Fibroblast of skin of left quadriceps (primary cell): ENCODE measurements around the gene XRRA1.
"Not testable (repeated sequence)": the region's sequence is repeated elsewhere in the genome, so short reads cannot be mapped to it uniquely, and the experiment has no call there.

Source experiments
- DNase-seq, 2 experiments: peaks; one replicate each; pipeline ENCODE4 v3.0.0-alpha.2; 2013; ENCODE audit warnings: low read depth in 2 of 2

Gene XRRA1

GRCh38 chr11:74837191-74837590 lies 111.7 kb downstream of the XRRA1 start:
- DNase-seq: no peak

- no peak for DNase-seq
Measured at GRCh38 chr11:74826901-74827300, 122.0 kb downstream of the XRRA1 start.

GRCh38 chr11:74825596-74825995 lies 123.3 kb downstream of the XRRA1 start:
- not testable (repeated sequence) for DNase-seq

GRCh38 chr11:74824285-74824982 lies 124.5 kb downstream of the XRRA1 start:
- no peak for DNase-seq

GRCh38 chr11:74822170-74822569 lies 126.7 kb downstream of the XRRA1 start:
- DNase-seq: peak; percentile 51 to 52

- DNase-seq: peak; percentile 76 to 78
Measured at GRCh38 chr11:74820763-74821162, 128.1 kb downstream of the XRRA1 start.

- peak in 1 of 2 experiments; percentile 4 for DNase-seq
Measured at GRCh38 chr11:74819400-74819799, 129.5 kb downstream of the XRRA1 start.

- no peak for DNase-seq
Measured at GRCh38 chr11:74818283-74818946, 130.5 kb downstream of the XRRA1 start.

GRCh38 chr11:74816664-74817063 lies 132.2 kb downstream of the XRRA1 start:
- no peak for DNase-seq

- DNase-seq: no peak
Measured at GRCh38 chr11:74815966-74816365, 132.9 kb downstream of the XRRA1 start.

- no peak for DNase-seq
Measured at GRCh38 chr11:74809801-74810200, 139.1 kb downstream of the XRRA1 start.

GRCh38 chr11:74806267-74806666 lies 142.6 kb downstream of the XRRA1 start:
- no peak for DNase-seq

GRCh38 chr11:74791333-74792100 lies 157.4 kb downstream of the XRRA1 start:
- DNase-seq: no peak
